Effector memory CD4-positive, alpha-beta T cell (primary cell): ENCODE data around the gene TMEM150A.
"Not testable (repeated sequence)": the region's sequence is repeated elsewhere in the genome, so short reads cannot be mapped to it uniquely, and the experiment has no call there.

Experiments used
- DNase-seq, 3 donors: peaks; one replicate each; pipeline ENCODE4 v3.0.0-alpha.2; 2020
- H3K27ac ChIP-seq: 2 replicates; pipeline ENCODE4 v1.7.0; 2013; ENCODE audit warnings: mild to moderate bottlenecking, low read length, moderate library complexity; ENCODE audit not compliant: insufficient read depth, poor library complexity, severe bottlenecking
- H3K27me3 ChIP-seq: replicated peaks from 2 replicates; pipeline ENCODE4 v1.7.0; 2013; ENCODE audit warnings: mild to moderate bottlenecking, low read length; ENCODE audit not compliant: insufficient read depth, control insufficient read depth, poor library complexity, severe bottlenecking
- H3K36me3 ChIP-seq: 2 replicates; pipeline ENCODE4 v1.7.0; 2013; ENCODE audit warnings: mild to moderate bottlenecking, low read length, moderate library complexity; ENCODE audit not compliant: control insufficient read depth, insufficient read depth
- H3K4me1 ChIP-seq: 2 replicates; pipeline ENCODE4 v1.7.0; 2013; ENCODE audit warnings: low read length, mild to moderate bottlenecking; ENCODE audit not compliant: control insufficient read depth, insufficient read depth, poor library complexity, severe bottlenecking
- H3K4me3 ChIP-seq: 2 replicates; pipeline ENCODE4 v1.7.0; 2013; ENCODE audit warnings: low read length, low read depth, mild to moderate bottlenecking; ENCODE audit not compliant: insufficient read depth, poor library complexity, severe bottlenecking
- H3K9me3 ChIP-seq: 2 replicates; pipeline ENCODE4 v1.7.0; 2013; ENCODE audit warnings: mild to moderate bottlenecking, low read length, moderate library complexity; ENCODE audit not compliant: control insufficient read depth

Gene TMEM150A

DNA sequence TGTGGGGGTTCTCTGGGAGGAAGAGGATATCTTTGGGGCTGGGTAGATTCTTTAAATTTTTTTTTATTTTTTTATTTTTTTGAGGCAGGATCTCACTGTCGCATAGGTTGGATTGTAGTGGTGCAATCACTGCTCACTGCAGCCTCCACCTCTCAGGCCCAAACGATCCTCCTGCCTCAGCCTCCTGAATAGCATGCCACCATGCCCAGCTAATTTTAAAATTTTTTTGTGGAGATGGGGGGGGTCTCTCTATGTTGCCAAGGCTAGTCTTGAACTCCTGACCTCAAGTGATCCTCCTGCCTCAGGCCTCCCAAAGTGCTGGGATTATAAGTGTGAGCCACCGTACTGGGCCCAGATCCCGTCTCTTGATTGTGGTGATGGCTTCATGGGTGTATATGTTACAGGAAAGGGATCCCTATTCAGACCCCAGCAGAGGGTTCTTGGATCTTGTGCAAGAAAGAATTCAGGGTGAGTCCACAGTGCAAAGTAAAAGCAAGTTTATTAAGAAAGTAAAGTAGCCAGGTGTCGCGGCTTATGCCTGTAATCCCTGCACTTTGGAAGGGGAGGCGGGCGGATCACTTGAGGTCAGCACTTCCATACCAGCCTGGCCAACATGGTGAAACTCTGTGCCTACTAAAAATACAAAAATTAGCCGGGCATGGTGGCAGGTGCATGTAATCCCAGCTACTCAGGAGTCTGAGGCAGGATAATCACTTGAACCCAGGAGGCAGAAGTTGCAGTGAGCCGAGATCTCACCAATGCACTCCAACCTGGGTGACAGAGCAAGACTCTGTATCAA lies 11.4 kb upstream of the TMEM150A start:
- H3K36me3 ChIP-seq = peaks cover 4% of the 10 kb centered on the region
- no peaks in the 10 kb centered on the region for H3K9me3 ChIP-seq
- no peak for DNase-seq
- H3K4me1 ChIP-seq = peaks cover 10% of the 10 kb centered on the region
- H3K27ac ChIP-seq = no peak overlapping the region
- no peaks in the 10 kb centered on the region for H3K27me3 ChIP-seq
- no peak overlapping the region for H3K4me3 ChIP-seq

GRCh38 chr2:85611705-85612587 lies 9.4 kb upstream of the TMEM150A start, which contains the start of gene C2orf68:
Gene C2orf68, minus strand, starts transcription at chr2:85612066. Its CDS starts 82 bp downstream, at chr2:85611984.
- Histone ChIP-seq H3K27ac (peak within 1 kb of the TSS; percentile 66), H3K27me3 (no peaks in the 10 kb centered on the region), H3K36me3 (peaks cover 10% of the 10 kb centered on the region), H3K4me1 (peaks cover 2% of the 10 kb centered on the region), H3K4me3 (peak within 1 kb of the TSS; percentile 84), H3K9me3 (no peaks in the 10 kb centered on the region)
- DNase-seq = peak; percentile 70 to 76 (median 74)

GRCh38 chr2:85611217-85611704 lies 8.8 kb upstream of the TMEM150A start:
- peaks cover 10% of the 10 kb centered on the region for H3K36me3 ChIP-seq
- no peaks in the 10 kb centered on the region for H3K4me1 ChIP-seq
- no peaks in the 10 kb centered on the region for H3K9me3 ChIP-seq
- no peak for DNase-seq
- no peaks in the 10 kb centered on the region for H3K27me3 ChIP-seq
- H3K27ac ChIP-seq = peak overlapping the region; percentile 66
- peak overlapping the region; percentile 84 for H3K4me3 ChIP-seq

GRCh38 chr2:85607268-85608215 lies 5.0 kb upstream of the TMEM150A start:
- DNase-seq = no peak
- Histone ChIP-seq H3K9me3 (no peaks in the 10 kb centered on the region), H3K36me3 (peaks cover 10% of the 10 kb centered on the region), H3K4me1 (peaks cover 7% of the 10 kb centered on the region), H3K27ac (no peak overlapping the region), H3K4me3 (no peak overlapping the region), H3K27me3 (no peaks in the 10 kb centered on the region)

- DNase-seq = no peak
- Histone ChIP-seq H3K27ac (no peak overlapping the region), H3K4me3 (no peak overlapping the region), H3K36me3 (peaks cover 10% of the 10 kb centered on the region), H3K9me3 (no peaks in the 10 kb centered on the region), H3K27me3 (no peaks in the 10 kb centered on the region), H3K4me1 (peaks cover 13% of the 10 kb centered on the region)
These were observed 3.6 kb upstream of the TMEM150A start for GRCh38 chr2:85606116-85606455.

- Histone ChIP-seq H3K4me3 (no peak overlapping the region), H3K27ac (no peak overlapping the region), H3K4me1 (peaks cover 13% of the 10 kb centered on the region), H3K9me3 (no peaks in the 10 kb centered on the region), H3K27me3 (no peaks in the 10 kb centered on the region), H3K36me3 (peaks cover 10% of the 10 kb centered on the region)
- no peak for DNase-seq
These were observed 3.1 kb upstream of the TMEM150A start for GRCh38 chr2:85605406-85606115.

DNA sequence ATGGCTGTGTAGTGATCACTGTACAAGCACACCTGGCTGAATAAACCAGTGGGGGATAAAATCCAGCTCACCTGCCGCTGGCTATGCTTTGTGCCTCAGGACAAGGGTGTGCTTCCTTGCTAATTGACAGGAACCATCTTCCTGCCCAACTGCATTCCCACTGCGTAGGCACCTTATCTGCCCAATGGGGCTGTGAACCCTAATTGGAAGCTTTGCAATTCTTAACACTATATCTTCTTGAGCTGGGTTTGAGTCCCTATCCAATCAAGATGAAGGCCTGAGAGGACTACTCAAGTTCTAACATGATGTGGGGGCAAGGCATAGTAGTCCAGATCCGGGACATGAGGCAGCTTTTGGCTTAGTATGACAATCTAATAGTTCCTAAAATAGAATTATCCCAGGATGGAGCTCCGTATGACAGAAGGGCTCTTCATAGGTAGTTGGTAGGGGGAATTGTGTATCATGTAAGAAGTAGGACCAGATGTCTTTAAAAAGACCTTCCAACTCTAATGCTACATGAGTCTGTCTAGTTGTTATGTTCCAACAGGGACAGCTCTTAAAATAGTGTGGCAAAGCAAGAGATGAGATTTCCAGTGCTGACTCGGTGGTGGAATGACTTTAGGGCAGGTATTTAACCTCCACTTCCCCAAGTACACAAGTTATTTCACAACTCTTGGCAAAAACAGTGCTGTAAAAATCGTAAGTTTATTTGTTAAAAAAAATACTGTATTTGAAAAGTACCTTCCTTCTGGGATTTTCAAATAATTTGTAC lies 2.3 kb upstream of the TMEM150A start:
- H3K4me3 ChIP-seq = no peak overlapping the region
- H3K27ac ChIP-seq = no peak overlapping the region
- DNase-seq = no peak

GRCh38 chr2:85604133-85604444 lies 1.6 kb upstream of the TMEM150A start:
- peaks cover 13% of the 10 kb centered on the region for H3K4me1 ChIP-seq
- not testable (repeated sequence) for H3K4me3 ChIP-seq, H3K27me3 ChIP-seq, H3K9me3 ChIP-seq, H3K27ac ChIP-seq, DNase-seq
- peaks cover 14% of the 10 kb centered on the region for H3K36me3 ChIP-seq

More for the DNA sequence above, 2.3 kb upstream of the TMEM150A start:
- no peaks in the 10 kb centered on the region for H3K27me3 ChIP-seq
- peaks cover 13% of the 10 kb centered on the region for H3K4me1 ChIP-seq
- no peaks in the 10 kb centered on the region for H3K9me3 ChIP-seq
- H3K36me3 ChIP-seq = peaks cover 10% of the 10 kb centered on the region
